HEK293 (cell line): ENCODE data around the gene KLHDC9.

Source experiments
- CTCF ChIA-PET: fragments of 350-600 bp; formaldehyde crosslinking; extraction: SDS; loops from one replicate; lab custom pipeline; 2021; ENCODE audit warnings: antibody characterized with exemption; lab: Yijun Ruan, JAX
- POLR2A ChIA-PET: fragments of 300-600 bp; formaldehyde crosslinking; extraction: SDS; loops from one replicate; lab custom pipeline; 2020; ENCODE audit warnings: antibody characterized with exemption, inconsistent platforms; lab: Yijun Ruan, JAX
- H3K27ac ChIP-seq: fragments of 200-500 bp; sonication (Bioruptor generic); 2 replicates; pipeline ENCODE4 v1.5.1; 2014; ENCODE audit warnings: low read depth, low read length, control low read depth, inconsistent platforms; ENCODE audit errors: extremely low read depth
- H3K36me3 ChIP-seq, 2 experiments: fragments of 200-500 bp in 1 of 2; sonication (Bioruptor generic) in 1 of 2; 1 replicate in 1 of 2; 2 replicates in 1 of 2; pipeline ENCODE4 v1.5.1; 2014 to 2017; ENCODE audit warnings: inconsistent platforms in 2 of 2, low read length in 2 of 2; ENCODE audit not compliant: control insufficient read depth in 2 of 2, insufficient read depth in 1 of 2
- H3K4me1 ChIP-seq: fragments of 200-500 bp; sonication (Bioruptor generic); 2 replicates; pipeline ENCODE4 v1.5.1; 2014; ENCODE audit warnings: mild to moderate bottlenecking, low read length, inconsistent platforms; ENCODE audit not compliant: control insufficient read depth, insufficient read depth
- H3K4me3 ChIP-seq: 2 replicates; pipeline ENCODE4 v1.5.1; 2011; ENCODE audit warnings: low read depth, mild to moderate bottlenecking, control low read depth, low read length, moderate library complexity
- H3K9me3 ChIP-seq: fragments of 200-500 bp; sonication (Bioruptor generic); 2 replicates; pipeline ENCODE4 v1.5.1; 2014; ENCODE audit warnings: low read depth, low read length, inconsistent platforms; ENCODE audit not compliant: control insufficient read depth, insufficient read depth
- KLF16 ChIP-seq: fragments of 450-650 bp; formaldehyde crosslinking; IDR thresholded peaks from 2 replicates; pipeline ENCODE4 v1.5.1; 2017; ENCODE audit warnings: missing biosample characterization, missing genetic modification characterization
- ZFP41 ChIP-seq: fragments of 450-650 bp; formaldehyde crosslinking; IDR thresholded peaks from 2 replicates; pipeline ENCODE4 v1.5.1; 2016; ENCODE audit warnings: missing biosample characterization, missing genetic modification characterization, borderline replicate concordance
- ZNF214 ChIP-seq: fragments of 450-650 bp; formaldehyde crosslinking; IDR thresholded peaks from 2 replicates; pipeline ENCODE4 v1.5.1; 2017; ENCODE audit warnings: missing biosample characterization, mild to moderate bottlenecking, missing genetic modification characterization, borderline replicate concordance
- ZNF23 ChIP-seq: fragments of 450-650 bp; formaldehyde crosslinking; IDR thresholded peaks from 2 replicates; pipeline ENCODE4 v1.5.1; 2016; ENCODE audit warnings: missing biosample characterization, missing genetic modification characterization, borderline replicate concordance
- ZNF274 ChIP-seq, 2 experiments: fragments of 200-500 bp in 1 of 2; fragments of 450-650 bp in 1 of 2; sonication (Bioruptor generic) in 1 of 2; formaldehyde crosslinking in 1 of 2; IDR thresholded peaks; 2 replicates each; pipeline versions ENCODE4 v1.5.1 to v1.6.1; 2014 to 2016; ENCODE audit warnings: borderline replicate concordance in 1 of 2, inconsistent platforms in 1 of 2, low read length in 1 of 2, missing biosample characterization in 1 of 2, missing genetic modification characterization in 1 of 2
- ZNF350 ChIP-seq: fragments of 450-650 bp; formaldehyde crosslinking; IDR thresholded peaks from 2 replicates; pipeline ENCODE4 v1.5.0; 2017; ENCODE audit warnings: missing biosample characterization, mild to moderate bottlenecking, missing genetic modification characterization
- ZNF510 ChIP-seq: fragments of 450-650 bp; formaldehyde crosslinking; IDR thresholded peaks from 2 replicates; pipeline ENCODE4 v1.5.1; 2018; ENCODE audit warnings: mild to moderate bottlenecking, missing genetic modification characterization, missing biosample characterization; ENCODE audit not compliant: insufficient replicate concordance
- ZNF555 ChIP-seq: fragments of 450-650 bp; formaldehyde crosslinking; conservative IDR thresholded peaks from 2 replicates; pipeline ENCODE4 v1.5.1; 2017; ENCODE audit warnings: missing biosample characterization, mild to moderate bottlenecking, missing genetic modification characterization, inconsistent platforms
- ZNF558 ChIP-seq: fragments of 450-650 bp; formaldehyde crosslinking; IDR thresholded peaks from 2 replicates; pipeline ENCODE4 v1.5.1; 2016; ENCODE audit warnings: missing biosample characterization, missing genetic modification characterization
- ZNF629 ChIP-seq: fragments of 450-650 bp; formaldehyde crosslinking; IDR thresholded peaks from 2 replicates; pipeline ENCODE4 v1.5.1; 2017; ENCODE audit warnings: missing biosample characterization, missing genetic modification characterization
- ZNF747 ChIP-seq: fragments of 450-650 bp; formaldehyde crosslinking; IDR thresholded peaks from 2 replicates; pipeline ENCODE4 v1.5.1; 2016; ENCODE audit warnings: missing biosample characterization, missing genetic modification characterization
- ZNF777 ChIP-seq: fragments of 450-650 bp; formaldehyde crosslinking; IDR thresholded peaks from 2 replicates; pipeline ENCODE4 v1.5.1; 2017; ENCODE audit warnings: missing biosample characterization, missing genetic modification characterization, borderline replicate concordance
- ZNF830 ChIP-seq: fragments of 450-650 bp; IDR thresholded peaks from 2 replicates; pipeline ENCODE4 v1.5.0; 2018; ENCODE audit warnings: missing biosample characterization, missing genetic modification characterization, low read depth, mild to moderate bottlenecking, moderate library complexity
- ZSCAN30 ChIP-seq: fragments of 450-650 bp; IDR thresholded peaks from 2 replicates; pipeline ENCODE4 v1.5.1; 2018; ENCODE audit warnings: missing biosample characterization, mild to moderate bottlenecking, missing genetic modification characterization, moderate library complexity
- TF ChIP-seq, protein P1 (sequence below): fragments of 450-650 bp; formaldehyde crosslinking; IDR thresholded peaks from 2 replicates; pipeline ENCODE4 v1.5.1; 2016; ENCODE audit warnings: missing biosample characterization, missing genetic modification characterization
- TF ChIP-seq, protein P2 (sequence below): fragments of 450-650 bp; formaldehyde crosslinking; IDR thresholded peaks from 2 replicates; pipeline ENCODE4 v1.5.1; 2016; ENCODE audit warnings: missing biosample characterization, missing genetic modification characterization
- TF ChIP-seq, protein P3 (sequence below): fragments of 450-650 bp; formaldehyde crosslinking; conservative IDR thresholded peaks from 2 replicates; pipeline ENCODE4 v1.5.1; 2016; ENCODE audit warnings: low read depth, missing biosample characterization, missing genetic modification characterization
- TF ChIP-seq, protein P4 (sequence below): fragments of 450-650 bp; formaldehyde crosslinking; IDR thresholded peaks from 2 replicates; pipeline ENCODE4 v1.5.1; 2017; ENCODE audit warnings: missing biosample characterization, missing genetic modification characterization

The KLHDC9 gene

DNA sequence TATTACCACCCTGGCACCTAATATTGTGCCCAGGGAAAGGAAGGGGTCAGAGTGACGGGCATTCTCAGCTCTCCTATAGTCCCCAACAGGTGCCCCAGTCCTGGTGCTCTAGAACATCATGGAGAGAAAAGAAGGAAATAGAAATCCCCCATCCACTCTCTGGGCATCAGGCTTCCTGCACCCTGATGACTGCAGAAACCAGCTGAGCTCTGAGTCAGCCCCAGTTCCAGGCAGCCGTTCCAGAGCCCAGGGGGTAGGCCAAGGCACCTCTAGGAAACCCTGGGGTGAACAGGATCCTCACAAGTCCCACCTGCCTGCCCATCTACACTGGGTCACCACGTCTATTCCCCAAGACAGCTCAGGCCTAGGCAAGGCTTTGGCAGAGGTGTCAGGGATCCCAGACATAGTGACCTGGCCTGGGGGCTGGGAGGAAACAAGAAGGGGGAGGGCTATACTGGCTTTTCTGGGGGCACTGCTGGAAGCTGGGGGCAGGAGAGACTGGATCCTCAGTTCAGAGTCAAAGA, 9.5 kb upstream of the KLHDC9 start (continued):
- no peak for TF ChIP-seq ZNF629 (tag by site-specific recombination)
- no peak for TF ChIP-seq ZNF747 (tag by site-specific recombination)
- TF ChIP-seq ZNF274 (IDR thresholded peaks at IDR 0.05; ENCODE audit: low read length), result no peak
- TF ChIP-seq ZNF274 (tag by site-specific recombination; IDR thresholded peaks at IDR 0.05; ENCODE audit: borderline replicate concordance), result no peak

DNA sequence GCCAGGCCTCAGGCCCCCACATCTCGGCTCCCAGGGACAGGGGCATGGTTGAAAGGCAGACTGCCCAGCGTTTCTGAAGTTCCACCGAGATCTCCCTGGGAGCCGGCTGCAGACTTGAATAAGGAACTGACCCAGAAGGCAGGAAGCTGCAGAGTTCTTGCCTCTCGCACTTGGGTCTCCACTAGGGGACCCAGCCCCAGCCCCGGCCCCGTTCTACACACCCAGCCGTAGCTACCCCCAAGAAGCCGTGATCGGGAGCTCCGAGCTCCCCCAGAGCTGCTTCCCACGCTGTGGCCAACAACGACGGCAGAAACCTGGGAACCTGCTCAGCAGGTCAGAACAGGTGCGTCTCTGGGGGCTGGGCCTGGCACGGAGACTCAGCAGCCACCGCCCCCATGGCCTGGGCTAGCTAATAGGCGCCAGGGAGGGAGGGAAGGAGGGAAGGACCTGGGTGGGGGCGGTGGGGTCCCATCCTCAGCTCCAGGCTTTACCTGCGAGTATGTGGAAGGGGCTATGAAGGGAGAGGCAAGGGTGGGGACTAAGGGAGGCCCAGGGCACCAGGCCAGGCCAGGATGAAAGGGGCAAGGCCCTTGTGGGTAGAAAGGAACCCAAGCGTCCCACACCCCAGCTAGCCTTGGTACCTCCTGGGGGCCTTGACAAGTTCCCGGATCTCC, 8.8 kb upstream of the KLHDC9 start, which contains the start of gene NECTIN4:
Gene NECTIN4 (minus strand): TSS at position 308 of the 674 bp plus-strand sequence. CDS start 262 bp downstream, at position 46.
- TF ChIP-seq, protein P1, sequence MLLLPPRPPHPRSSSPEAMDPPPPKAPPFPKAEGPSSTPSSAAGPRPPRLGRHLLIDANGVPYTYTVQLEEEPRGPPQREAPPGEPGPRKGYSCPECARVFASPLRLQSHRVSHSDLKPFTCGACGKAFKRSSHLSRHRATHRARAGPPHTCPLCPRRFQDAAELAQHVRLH (tag by site-specific recombination), result no peak
- no peak for TF ChIP-seq ZNF510 (tag by site-specific recombination)
- POLR2A ChIA-PET, result no interaction called here
- H3K4me3 ChIP-seq, result no peak within 1 kb of the TSS
- H3K36me3 ChIP-seq, result no peaks in the 10 kb centered on the region
- no peak within 1 kb of the TSS for H3K27ac ChIP-seq
- H3K9me3 ChIP-seq, result no peaks in the 10 kb centered on the region
- CTCF ChIA-PET, result interaction anchor here (1.4 kb wide), 1 partner anchor 10 kb away, joined by 4 read pairs; no protein-coding TSS in a partner anchor
- no peaks in the 10 kb centered on the region for H3K4me1 ChIP-seq

DNA sequence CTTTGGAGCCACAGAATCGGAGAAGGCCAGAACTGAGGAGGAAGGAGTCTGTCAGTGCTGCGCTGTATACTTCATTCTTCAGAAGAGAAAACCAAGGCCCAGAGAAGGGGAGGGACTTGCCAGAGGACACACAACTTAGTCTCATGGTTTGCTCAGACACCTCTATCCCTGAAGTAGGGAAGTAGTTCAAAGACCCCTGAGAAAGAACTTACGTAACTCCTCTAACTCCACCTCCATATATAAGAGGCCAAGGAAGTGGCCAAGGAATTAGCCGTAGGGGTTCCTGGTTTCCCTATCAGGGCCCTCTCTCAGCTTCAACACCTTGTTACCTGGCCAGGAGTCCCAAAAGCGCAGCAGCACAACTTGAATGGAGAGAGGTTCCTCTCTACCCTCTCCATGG, 8.2 kb upstream of the KLHDC9 start:
- POLR2A ChIA-PET, result no interaction called here
- H3K4me1 ChIP-seq, result no peaks in the 10 kb centered on the region
- TF ChIP-seq, protein P2, sequence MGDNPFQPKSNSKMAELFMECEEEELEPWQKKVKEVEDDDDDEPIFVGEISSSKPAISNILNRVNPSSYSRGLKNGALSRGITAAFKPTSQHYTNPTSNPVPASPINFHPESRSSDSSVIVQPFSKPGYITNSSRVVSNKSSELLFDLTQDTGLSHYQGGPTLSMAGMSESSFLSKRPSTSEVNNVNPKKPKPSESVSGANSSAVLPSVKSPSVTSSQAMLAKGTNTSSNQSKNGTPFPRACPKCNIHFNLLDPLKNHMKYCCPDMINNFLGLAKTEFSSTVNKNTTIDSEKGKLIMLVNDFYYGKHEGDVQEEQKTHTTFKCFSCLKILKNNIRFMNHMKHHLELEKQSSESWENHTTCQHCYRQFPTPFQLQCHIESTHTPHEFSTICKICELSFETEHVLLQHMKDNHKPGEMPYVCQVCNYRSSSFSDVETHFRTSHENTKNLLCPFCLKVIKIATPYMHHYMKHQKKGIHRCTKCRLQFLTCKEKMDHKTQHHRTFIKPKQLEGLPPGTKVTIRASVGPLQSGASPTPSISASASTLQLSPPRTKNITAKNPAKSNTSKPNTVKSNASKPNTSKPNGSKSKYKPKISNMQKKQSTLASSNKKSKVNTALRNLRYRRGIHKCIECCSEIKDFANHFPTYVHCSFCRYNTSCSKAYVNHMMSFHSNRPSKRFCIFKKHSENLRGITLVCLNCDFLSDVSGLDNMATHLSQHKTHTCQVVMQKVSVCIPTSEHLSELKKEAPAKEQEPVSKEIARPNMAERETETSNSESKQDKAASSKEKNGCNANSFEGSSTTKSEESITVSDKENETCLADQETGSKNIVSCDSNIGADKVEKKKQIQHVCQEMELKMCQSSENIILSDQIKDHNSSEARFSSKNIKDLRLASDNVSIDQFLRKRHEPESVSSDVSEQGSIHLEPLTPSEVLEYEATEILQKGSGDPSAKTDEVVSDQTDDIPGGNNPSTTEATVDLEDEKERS (tag by site-specific recombination), result no peak
- TF ChIP-seq ZNF777 (tag by site-specific recombination) (no peak), ZFP41 (no peak), ZNF830 (tag by site-specific recombination) (no peak), ZNF350 (tag by site-specific recombination) (no peak), ZNF555 (tag by site-specific recombination) (no peak), ZNF558 (tag by site-specific recombination) (no peak), ZSCAN30 (tag by site-specific recombination) (no peak), ZNF214 (tag by site-specific recombination) (no peak), ZNF23 (no peak), KLF16 (tag by site-specific recombination) (no peak)
- TF ChIP-seq, protein P3, sequence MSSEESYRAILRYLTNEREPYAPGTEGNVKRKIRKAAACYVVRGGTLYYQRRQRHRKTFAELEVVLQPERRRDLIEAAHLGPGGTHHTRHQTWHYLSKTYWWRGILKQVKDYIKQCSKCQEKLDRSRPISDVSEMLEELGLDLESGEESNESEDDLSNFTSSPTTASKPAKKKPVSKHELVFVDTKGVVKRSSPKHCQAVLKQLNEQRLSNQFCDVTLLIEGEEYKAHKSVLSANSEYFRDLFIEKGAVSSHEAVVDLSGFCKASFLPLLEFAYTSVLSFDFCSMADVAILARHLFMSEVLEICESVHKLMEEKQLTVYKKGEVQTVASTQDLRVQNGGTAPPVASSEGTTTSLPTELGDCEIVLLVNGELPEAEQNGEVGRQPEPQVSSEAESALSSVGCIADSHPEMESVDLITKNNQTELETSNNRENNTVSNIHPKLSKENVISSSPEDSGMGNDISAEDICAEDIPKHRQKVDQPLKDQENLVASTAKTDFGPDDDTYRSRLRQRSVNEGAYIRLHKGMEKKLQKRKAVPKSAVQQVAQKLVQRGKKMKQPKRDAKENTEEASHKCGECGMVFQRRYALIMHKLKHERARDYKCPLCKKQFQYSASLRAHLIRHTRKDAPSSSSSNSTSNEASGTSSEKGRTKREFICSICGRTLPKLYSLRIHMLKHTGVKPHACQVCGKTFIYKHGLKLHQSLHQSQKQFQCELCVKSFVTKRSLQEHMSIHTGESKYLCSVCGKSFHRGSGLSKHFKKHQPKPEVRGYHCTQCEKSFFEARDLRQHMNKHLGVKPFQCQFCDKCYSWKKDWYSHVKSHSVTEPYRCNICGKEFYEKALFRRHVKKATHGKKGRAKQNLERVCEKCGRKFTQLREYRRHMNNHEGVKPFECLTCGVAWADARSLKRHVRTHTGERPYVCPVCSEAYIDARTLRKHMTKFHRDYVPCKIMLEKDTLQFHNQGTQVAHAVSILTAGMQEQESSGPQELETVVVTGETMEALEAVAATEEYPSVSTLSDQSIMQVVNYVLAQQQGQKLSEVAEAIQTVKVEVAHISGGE, result no peak
- TF ChIP-seq, protein P1 (tag by site-specific recombination), result no peak
- TF ChIP-seq, protein P4, sequence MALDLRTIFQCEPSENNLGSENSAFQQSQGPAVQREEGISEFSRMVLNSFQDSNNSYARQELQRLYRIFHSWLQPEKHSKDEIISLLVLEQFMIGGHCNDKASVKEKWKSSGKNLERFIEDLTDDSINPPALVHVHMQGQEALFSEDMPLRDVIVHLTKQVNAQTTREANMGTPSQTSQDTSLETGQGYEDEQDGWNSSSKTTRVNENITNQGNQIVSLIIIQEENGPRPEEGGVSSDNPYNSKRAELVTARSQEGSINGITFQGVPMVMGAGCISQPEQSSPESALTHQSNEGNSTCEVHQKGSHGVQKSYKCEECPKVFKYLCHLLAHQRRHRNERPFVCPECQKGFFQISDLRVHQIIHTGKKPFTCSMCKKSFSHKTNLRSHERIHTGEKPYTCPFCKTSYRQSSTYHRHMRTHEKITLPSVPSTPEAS, result no peak

More for the DNA sequence above, 8.2 kb upstream of the KLHDC9 start:
- Histone ChIP-seq H3K9me3 (no peaks in the 10 kb centered on the region), H3K27ac (no peak overlapping the region), H3K36me3 (no peaks in the 10 kb centered on the region), H3K4me3 (no peak overlapping the region)
- CTCF ChIA-PET, result interaction anchor here (1.4 kb wide), 1 partner anchor 9 kb away, joined by 4 read pairs; no protein-coding TSS in a partner anchor
